Lower leg skin (tissue), 4 donors: ENCODE results near the gene ENPP5. TPM values are rescaled to one million over a fixed set of nuclear protein-coding genes. Genes with fewer than 3 reads are reported as not detected.

Experiments used
- DNase-seq, 2 donors: peaks; one replicate each; pipeline ENCODE4 v3.0.0-alpha.2; 2019; ENCODE audit warnings: low spot score in 2 of 2
- H3K4me3 ChIP-seq: fragments of 200-600 bp; sonication (generic); 2 replicates; pipeline ENCODE4 v1.5.1; 2017; ENCODE audit warnings: mild to moderate bottlenecking, low read depth; ENCODE audit not compliant: poor library complexity, severe bottlenecking
- CTCF ChIP-seq, 3 donors: fragments of 450-650 bp; IDR thresholded peaks; one replicate each; pipeline ENCODE4 v1.5.1; 2016; ENCODE audit warnings: antibody characterized with exemption in 3 of 3, mild to moderate bottlenecking in 3 of 3, moderate library complexity in 2 of 3
- POLR2A ChIP-seq, 2 donors: fragments of 450-650 bp; IDR thresholded peaks; one replicate each; pipeline ENCODE4 v1.6.1; 2016 to 2017; ENCODE audit warnings: antibody characterized with exemption in 2 of 2, mild to moderate bottlenecking in 1 of 2, moderate library complexity in 1 of 2
- WGBS, 2 donors: methylation state at CpG; one replicate each; pipeline ENCODE4 v1.1.5; 2018; 5-methylcytosine and 5-hydroxymethylcytosine counted together
- intact Hi-C: fragments of 100-400 bp; cut with DNase I; formaldehyde crosslinking; loops from one replicate; pipeline ENCODE4 v1.15.0; 2023; ENCODE audit warnings: low total_unique reads
- total RNA-seq, 4 donors: library from RNA; depleted of rRNA; stranded (reverse); fragments of >200 nt; gene quantifications; one replicate each; pipeline ENCODE4 v1.1.0, GENCODE V29; 2016

ENPP5 gene
- total RNA-seq, 4 donors from 2014 or later = 0.34 to 4.9 (median 2.2) TPM

DNA sequence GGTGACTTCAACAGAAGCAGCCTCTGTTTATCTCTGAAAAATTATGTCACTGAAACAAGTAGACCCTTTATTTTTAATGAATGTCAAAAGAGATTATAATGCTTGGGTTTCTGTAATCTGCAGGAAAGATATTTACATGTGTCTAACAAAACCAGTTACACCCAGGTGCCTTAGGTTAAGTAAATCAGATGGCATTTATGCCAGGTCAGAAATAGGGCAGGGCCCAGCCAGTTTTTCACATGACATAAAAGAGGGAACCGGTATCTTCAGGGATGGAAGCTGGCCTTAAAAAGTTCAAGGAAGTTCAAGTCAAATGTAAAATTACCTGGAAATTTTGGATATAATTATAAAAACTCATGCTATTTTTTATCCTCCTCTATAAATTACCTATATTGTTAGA lies 55.1 kb downstream of the ENPP5 start:
- no peak for TF ChIP-seq CTCF (IDR thresholded peaks at IDR 0.05)
- no peak for TF ChIP-seq POLR2A (IDR thresholded peaks at IDR 0.05)
- intact Hi-C loops = no loop called here
- DNase-seq = no peak
- WGBS, 2 donors = 55 to 62% methylated on average over 1 of the region's 1 CpG
- H3K4me3 ChIP-seq = no peak overlapping the region

GRCh38 chr6:46113370-46113769 lies 57.4 kb downstream of the ENPP5 start:
- 67 to 82% methylated on average over 1 of the region's 1 CpG for WGBS, 2 donors
- DNase-seq = no peak
- TF ChIP-seq POLR2A (IDR thresholded peaks at IDR 0.05) (no peak), CTCF (IDR thresholded peaks at IDR 0.05) (no peak)
- no peak overlapping the region for H3K4me3 ChIP-seq
- intact Hi-C loops = no loop called here

Other genes starting within 250 kb of the ENPP5 start
- 1 to 10 TPM; 1.2 to 1.9 (median 1.4) TPM for gene CLIC5, start 155.1 kb downstream of the ENPP5 start, total RNA-seq
- 1 to 10 TPM; 1.9 to 7.2 (median 4.5) TPM for gene ENPP4, start 41.0 kb downstream of the ENPP5 start, total RNA-seq